HepG2 (cell line): Measurements from ENCODE around the gene GHR.

ENCODE experiments used
- DPF2 ChIP-seq: sonication (generic); formaldehyde crosslinking; IDR thresholded peaks from 2 replicates; pipeline ENCODE4 v1.4.0; 2020; ENCODE audit warnings: mild to moderate bottlenecking, low read depth, missing genetic modification reagents, borderline replicate concordance
- GABPA ChIP-seq, 2 experiments: IDR thresholded peaks; 2 replicates each; pipeline ENCODE4 v1.6.1; 2011 to 2016; ENCODE audit warnings: low read depth in 2 of 2, low read length in 1 of 2, missing biosample characterization in 1 of 2, missing genetic modification characterization in 1 of 2
- KAT8 ChIP-seq: IDR thresholded peaks from 2 replicates; pipeline ENCODE4 v1.6.1; 2016; ENCODE audit warnings: missing genetic modification reagents, missing compliant biosample characterization
- MYPOP ChIP-seq: sonication (generic); formaldehyde crosslinking; IDR thresholded peaks from 2 replicates; pipeline ENCODE4 v1.8.1; 2023; ENCODE audit warnings: mild to moderate bottlenecking, moderate library complexity, missing genetic modification reagents
- NCOA1 ChIP-seq: sonication (generic); formaldehyde crosslinking; IDR thresholded peaks from 2 replicates; pipeline ENCODE4 v1.9.0; 2021; ENCODE audit warnings: missing genetic modification reagents
- REPIN1 ChIP-seq: sonication (generic); formaldehyde crosslinking; IDR thresholded peaks from 2 replicates; pipeline ENCODE4 v1.8.0; 2022; ENCODE audit warnings: missing genetic modification reagents, low read depth, mild to moderate bottlenecking, borderline replicate concordance
- TAF1 ChIP-seq: sonication (generic); formaldehyde crosslinking; IDR thresholded peaks from 2 replicates; pipeline ENCODE4 v1.4.0; 2020; ENCODE audit warnings: missing genetic modification reagents
- TBL1XR1 ChIP-seq: fragments of 150-350 bp; IDR thresholded peaks from 2 replicates; pipeline ENCODE4 v1.6.1; 2014; ENCODE audit warnings: borderline replicate concordance, low read length; ENCODE audit not compliant: partially characterized antibody
- ZBTB2 ChIP-seq: sonication (generic); formaldehyde crosslinking; IDR thresholded peaks from 2 replicates; pipeline ENCODE4 v1.8.0; 2022; ENCODE audit warnings: low read depth, missing genetic modification reagents
- ZNF431 ChIP-seq: sonication (generic); formaldehyde crosslinking; IDR thresholded peaks from 2 replicates; pipeline ENCODE4 v1.9.0; 2022; ENCODE audit warnings: missing genetic modification reagents, low read depth, mild to moderate bottlenecking, borderline replicate concordance

- TF ChIP-seq TAF1 (CRISPR knock-in tag) (no peak), KAT8 (CRISPR knock-in tag) (no peak), NCOA1 (CRISPR knock-in tag) (no peak), ZNF431 (CRISPR knock-in tag) (no peak), GABPA (IDR thresholded peaks at IDR 0.05; ENCODE audit: low read depth, low read length) (no peak), GABPA (CRISPR knock-in tag; IDR thresholded peaks at IDR 0.05; ENCODE audit: low read depth) (no peak), MYPOP (CRISPR knock-in tag) (no peak), ZBTB2 (CRISPR knock-in tag) (no peak), REPIN1 (CRISPR knock-in tag) (no peak), DPF2 (CRISPR knock-in tag) (no peak), TBL1XR1 (no peak)
Measured at GRCh38 chr5:42665857-42666256, 242.6 kb downstream of the GHR start.
